Left renal cortex interstitium (tissue), 4 donors: Measurements from ENCODE around the gene VAPB. TPM values are rescaled to one million over a fixed set of nuclear protein-coding genes. Genes with fewer than 3 reads are reported as not detected.

Experiments used
- DNase-seq, 4 donors: peaks; one replicate each; pipeline ENCODE4 v3.0.0-alpha.2; 2013; ENCODE audit warnings: low read depth in 4 of 4, low spot score in 2 of 4, missing footprints in 1 of 4
- polyA plus RNA-seq, 4 donors: library from polyadenylated mRNA; unstranded; fragments of 120-200 nt; gene quantifications; one replicate each; pipeline ENCODE4 v1.2.1, GENCODE V29; 2013; ENCODE audit not compliant: insufficient read length in 4 of 4

The VAPB gene
- polyA plus RNA-seq, 4 donors = 51.5 to 56.2 (median 53.7) TPM

GRCh38 chr20:58478141-58478805 is 89.2 kb downstream of the VAPB start:
- DNase-seq = no peak

- DNase-seq = no peak
These were observed 90.9 kb downstream of the VAPB start for GRCh38 chr20:58479726-58480440.

- DNase-seq = no peak
These were observed 91.7 kb downstream of the VAPB start for GRCh38 chr20:58480551-58481336.

- DNase-seq = no peak
These were observed 92.5 kb downstream of the VAPB start for GRCh38 chr20:58481481-58482021.

- no peak for DNase-seq
These were observed 93.4 kb downstream of the VAPB start for GRCh38 chr20:58482416-58482815.

GRCh38 chr20:58483051-58483450 is 94.0 kb downstream of the VAPB start:
- no peak for DNase-seq

GRCh38 chr20:58483470-58483869 is 94.4 kb downstream of the VAPB start:
- DNase-seq = no peak

GRCh38 chr20:58485393-58485792 is 96.4 kb downstream of the VAPB start:
- no peak for DNase-seq

- no peak for DNase-seq
These were observed 97.2 kb downstream of the VAPB start for GRCh38 chr20:58486207-58486606.

GRCh38 chr20:58492074-58492718 is 103.2 kb downstream of the VAPB start:
- no peak for DNase-seq

GRCh38 chr20:58492795-58493524 is 103.9 kb downstream of the VAPB start:
- DNase-seq = no peak

- no peak for DNase-seq
These were observed 106.0 kb downstream of the VAPB start for GRCh38 chr20:58494923-58495622.

- no peak for DNase-seq
These were observed 106.8 kb downstream of the VAPB start for GRCh38 chr20:58495623-58496428.

GRCh38 chr20:58496429-58496769 is 107.4 kb downstream of the VAPB start:
- DNase-seq = no peak

- no peak for DNase-seq
These were observed 108.1 kb downstream of the VAPB start for GRCh38 chr20:58497076-58497641.

- DNase-seq = no peak
These were observed 108.9 kb downstream of the VAPB start for GRCh38 chr20:58497724-58498469.

- DNase-seq = no peak
These were observed 109.5 kb downstream of the VAPB start for GRCh38 chr20:58498470-58499068.
